Neural cell (in vitro differentiated cells): ENCODE results near the gene CPN1.

Experiments
- EZH2 ChIP-seq: fragments of 200-600, 300-800 bp; shearing (Covaris generic), sonication (generic); IDR thresholded peaks from 2 replicates; pipeline ENCODE4 v1.6.1; 2014; ENCODE audit warnings: antibody characterized with exemption, low read length, borderline replicate concordance, mild to moderate bottlenecking; ENCODE audit not compliant: insufficient read depth, poor library complexity, severe bottlenecking
- MXI1 ChIP-seq: fragments of 450-650 bp; conservative IDR thresholded peaks from 2 replicates; pipeline ENCODE4 v1.6.1; 2014; ENCODE audit warnings: antibody characterized with exemption, mild to moderate bottlenecking; ENCODE audit not compliant: poor library complexity, severe bottlenecking
- SMC3 ChIP-seq: fragments of 450-650 bp; conservative IDR thresholded peaks from 2 replicates; pipeline ENCODE4 v1.6.1; 2014; ENCODE audit warnings: antibody characterized with exemption, mild to moderate bottlenecking, moderate library complexity; ENCODE audit not compliant: poor library complexity
- TF ChIP-seq, protein P1 (sequence below): fragments of 450-650 bp; IDR thresholded peaks from 2 replicates; pipeline ENCODE4 v1.5.1; 2014; ENCODE audit warnings: antibody characterized with exemption, mild to moderate bottlenecking, moderate library complexity; ENCODE audit not compliant: poor library complexity, severe bottlenecking
- TF ChIP-seq, protein P2 (sequence below): IDR thresholded peaks from 2 replicates; pipeline ENCODE4 v1.6.1; 2012; ENCODE audit warnings: borderline replicate concordance

DNA sequence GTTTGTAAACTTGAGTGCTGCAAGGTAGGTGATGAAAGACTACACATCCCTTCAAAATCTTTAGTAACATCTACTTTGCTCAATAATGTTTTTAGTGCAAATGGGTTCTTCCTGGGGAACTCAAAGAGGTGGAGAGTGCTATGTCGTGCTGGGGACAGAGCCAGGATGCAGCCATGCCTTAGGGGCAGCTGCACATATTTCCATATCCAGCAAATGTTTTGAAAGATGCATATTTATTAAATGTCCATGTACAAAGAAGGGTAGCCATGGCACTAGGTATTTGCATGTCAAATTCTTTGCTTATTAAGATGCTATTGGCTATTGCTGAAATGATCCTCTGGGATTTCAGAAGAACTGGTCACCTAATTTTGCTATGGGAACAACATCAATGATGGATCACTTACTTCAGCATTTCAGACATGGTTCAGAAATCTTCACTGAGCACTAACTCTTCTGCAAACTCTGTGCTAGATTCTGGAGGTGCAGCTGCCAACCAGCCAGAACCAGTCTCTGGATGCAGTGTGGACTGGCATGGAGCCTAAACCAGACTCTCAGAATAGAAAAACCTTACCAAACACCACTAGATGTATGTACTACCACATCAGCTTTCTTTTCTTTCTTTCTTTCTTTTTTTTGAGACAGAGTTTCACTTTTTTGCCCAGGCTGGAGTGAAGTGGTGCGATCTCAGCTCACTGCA, 40.2 kb downstream of the CPN1 start:
- TF ChIP-seq, protein P1, sequence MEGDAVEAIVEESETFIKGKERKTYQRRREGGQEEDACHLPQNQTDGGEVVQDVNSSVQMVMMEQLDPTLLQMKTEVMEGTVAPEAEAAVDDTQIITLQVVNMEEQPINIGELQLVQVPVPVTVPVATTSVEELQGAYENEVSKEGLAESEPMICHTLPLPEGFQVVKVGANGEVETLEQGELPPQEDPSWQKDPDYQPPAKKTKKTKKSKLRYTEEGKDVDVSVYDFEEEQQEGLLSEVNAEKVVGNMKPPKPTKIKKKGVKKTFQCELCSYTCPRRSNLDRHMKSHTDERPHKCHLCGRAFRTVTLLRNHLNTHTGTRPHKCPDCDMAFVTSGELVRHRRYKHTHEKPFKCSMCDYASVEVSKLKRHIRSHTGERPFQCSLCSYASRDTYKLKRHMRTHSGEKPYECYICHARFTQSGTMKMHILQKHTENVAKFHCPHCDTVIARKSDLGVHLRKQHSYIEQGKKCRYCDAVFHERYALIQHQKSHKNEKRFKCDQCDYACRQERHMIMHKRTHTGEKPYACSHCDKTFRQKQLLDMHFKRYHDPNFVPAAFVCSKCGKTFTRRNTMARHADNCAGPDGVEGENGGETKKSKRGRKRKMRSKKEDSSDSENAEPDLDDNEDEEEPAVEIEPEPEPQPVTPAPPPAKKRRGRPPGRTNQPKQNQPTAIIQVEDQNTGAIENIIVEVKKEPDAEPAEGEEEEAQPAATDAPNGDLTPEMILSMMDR: no peak
- TF ChIP-seq MXI1: no peak
- no peak for TF ChIP-seq EZH2
- no peak for TF ChIP-seq SMC3
- TF ChIP-seq, protein P2, sequence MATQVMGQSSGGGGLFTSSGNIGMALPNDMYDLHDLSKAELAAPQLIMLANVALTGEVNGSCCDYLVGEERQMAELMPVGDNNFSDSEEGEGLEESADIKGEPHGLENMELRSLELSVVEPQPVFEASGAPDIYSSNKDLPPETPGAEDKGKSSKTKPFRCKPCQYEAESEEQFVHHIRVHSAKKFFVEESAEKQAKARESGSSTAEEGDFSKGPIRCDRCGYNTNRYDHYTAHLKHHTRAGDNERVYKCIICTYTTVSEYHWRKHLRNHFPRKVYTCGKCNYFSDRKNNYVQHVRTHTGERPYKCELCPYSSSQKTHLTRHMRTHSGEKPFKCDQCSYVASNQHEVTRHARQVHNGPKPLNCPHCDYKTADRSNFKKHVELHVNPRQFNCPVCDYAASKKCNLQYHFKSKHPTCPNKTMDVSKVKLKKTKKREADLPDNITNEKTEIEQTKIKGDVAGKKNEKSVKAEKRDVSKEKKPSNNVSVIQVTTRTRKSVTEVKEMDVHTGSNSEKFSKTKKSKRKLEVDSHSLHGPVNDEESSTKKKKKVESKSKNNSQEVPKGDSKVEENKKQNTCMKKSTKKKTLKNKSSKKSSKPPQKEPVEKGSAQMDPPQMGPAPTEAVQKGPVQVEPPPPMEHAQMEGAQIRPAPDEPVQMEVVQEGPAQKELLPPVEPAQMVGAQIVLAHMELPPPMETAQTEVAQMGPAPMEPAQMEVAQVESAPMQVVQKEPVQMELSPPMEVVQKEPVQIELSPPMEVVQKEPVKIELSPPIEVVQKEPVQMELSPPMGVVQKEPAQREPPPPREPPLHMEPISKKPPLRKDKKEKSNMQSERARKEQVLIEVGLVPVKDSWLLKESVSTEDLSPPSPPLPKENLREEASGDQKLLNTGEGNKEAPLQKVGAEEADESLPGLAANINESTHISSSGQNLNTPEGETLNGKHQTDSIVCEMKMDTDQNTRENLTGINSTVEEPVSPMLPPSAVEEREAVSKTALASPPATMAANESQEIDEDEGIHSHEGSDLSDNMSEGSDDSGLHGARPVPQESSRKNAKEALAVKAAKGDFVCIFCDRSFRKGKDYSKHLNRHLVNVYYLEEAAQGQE: no peak
